ENCODE measurements around the gene GRN.

Gene GRN

GRCh38 chr17:44344939-44345453 lies at the start of gene GRN:
TSS of gene GRN (plus strand) at chr17:44345302. CDS start at chr17:44349165, 3,863 bp downstream.
- peak within 1 kb of the TSS; percentile 72 to 94 (median 86) for H3K4me3 ChIP-seq
- H3K27ac ChIP-seq, result peak within 1 kb of the TSS; percentile 68 to 97 (median 91)

- H3K27ac ChIP-seq, result no peak overlapping the region
- H3K4me3 ChIP-seq, result no peak overlapping the region
Measured at GRCh38 chr17:44297975-44298374, 47.1 kb upstream of the GRN start.

GRCh38 chr17:44304651-44305050 lies 40.5 kb upstream of the GRN start:
- Histone ChIP-seq H3K4me3 (no peak overlapping the region), H3K27ac (no peak overlapping the region)

GRCh38 chr17:44307387-44308186 lies 37.5 kb upstream of the GRN start:
- peak overlapping the region; percentile 14 to 43 (median 37) for H3K4me3 ChIP-seq
- H3K27ac ChIP-seq, result peak overlapping the region in 7 of 21 experiments; percentile 3 to 52 (median 24)

- peak within 1 kb of the TSS in 7 of 21 experiments; percentile 3 to 52 (median 31) for H3K27ac ChIP-seq
Measured at GRCh38 chr17:44308320-44308818, 36.7 kb upstream of the GRN start, which contains the start of gene RUNDC3A. TSS of gene RUNDC3A (plus strand) at chr17:44308601. CDS start at chr17:44308833, 232 bp downstream.

GRCh38 chr17:44308865-44309264 lies 36.2 kb upstream of the GRN start:
- peak overlapping the region in 1 of 21 experiments; percentile 31 for H3K27ac ChIP-seq
- H3K4me3 ChIP-seq, result peak overlapping the region; percentile 14 to 43 (median 37)

More at GRCh38 chr17:44308320-44308818, 36.7 kb upstream of the GRN start, which contains the start of gene RUNDC3A:
- H3K4me3 ChIP-seq, result peak within 1 kb of the TSS; percentile 14 to 43 (median 37)

- H3K27ac ChIP-seq, result no peak overlapping the region
- no peak overlapping the region for H3K4me3 ChIP-seq
Measured at GRCh38 chr17:44309472-44309871, 35.6 kb upstream of the GRN start.

GRCh38 chr17:44310188-44310587 lies 34.9 kb upstream of the GRN start:
- H3K27ac ChIP-seq, result no peak overlapping the region
- no peak overlapping the region for H3K4me3 ChIP-seq

GRCh38 chr17:44310609-44311376 lies 34.3 kb upstream of the GRN start:
- no peak overlapping the region for H3K4me3 ChIP-seq
- no peak overlapping the region for H3K27ac ChIP-seq

- no peak overlapping the region for H3K27ac ChIP-seq
- H3K4me3 ChIP-seq, result no peak overlapping the region
Measured at GRCh38 chr17:44311562-44312181, 33.4 kb upstream of the GRN start.

- Histone ChIP-seq H3K27ac (no peak overlapping the region), H3K4me3 (no peak overlapping the region)
Measured at GRCh38 chr17:44312396-44313104, 32.6 kb upstream of the GRN start.

- H3K27ac ChIP-seq, result no peak overlapping the region
- no peak overlapping the region for H3K4me3 ChIP-seq
Measured at GRCh38 chr17:44314031-44314430, 31.1 kb upstream of the GRN start.

- peak overlapping the region in 1 of 7 experiments; percentile 33 for H3K4me3 ChIP-seq
- no peak overlapping the region for H3K27ac ChIP-seq
Measured at GRCh38 chr17:44314524-44314868, 30.6 kb upstream of the GRN start.

GRCh38 chr17:44314869-44315661 lies 30.0 kb upstream of the GRN start:
- Histone ChIP-seq H3K4me3 (peak overlapping the region in 6 of 7 experiments; percentile 6 to 35 (median 27)), H3K27ac (no peak overlapping the region)

- Histone ChIP-seq H3K27ac (no peak overlapping the region), H3K4me3 (peak overlapping the region in 1 of 7 experiments; percentile 35)
Measured at GRCh38 chr17:44315760-44316731, 29.1 kb upstream of the GRN start.

- H3K27ac ChIP-seq, result no peak overlapping the region
Measured at GRCh38 chr17:44317545-44317944, 27.6 kb upstream of the GRN start.

More at GRCh38 chr17:44317545-44317944, 27.6 kb upstream of the GRN start:
- no peak overlapping the region for H3K4me3 ChIP-seq

Measured in skin epidermis (tissue), 12 donors.